KOPT-K1 (cell line): ENCODE results near the gene CCR6.

Experiments used
- H3K27ac ChIP-seq: fragments of 200-600 bp; sonication (generic); 2 replicates; pipeline ENCODE4 v1.5.1; 2016; ENCODE audit warnings: antibody characterized with exemption, mild to moderate bottlenecking, low read depth, low read length; ENCODE audit not compliant: poor library complexity, severe bottlenecking
- H3K36me3 ChIP-seq: fragments of 200-600 bp; sonication (generic); 2 replicates; pipeline ENCODE4 v1.5.1; 2017; ENCODE audit warnings: antibody characterized with exemption, mild to moderate bottlenecking, low read length, moderate library complexity; ENCODE audit not compliant: insufficient read depth
- H3K9me3 ChIP-seq: fragments of 200-600 bp; sonication (generic); 2 replicates; pipeline ENCODE4 v1.5.1; 2017; ENCODE audit warnings: antibody characterized with exemption, low read length, mild to moderate bottlenecking; ENCODE audit not compliant: insufficient read depth, poor library complexity, severe bottlenecking

Gene CCR6

DNA sequence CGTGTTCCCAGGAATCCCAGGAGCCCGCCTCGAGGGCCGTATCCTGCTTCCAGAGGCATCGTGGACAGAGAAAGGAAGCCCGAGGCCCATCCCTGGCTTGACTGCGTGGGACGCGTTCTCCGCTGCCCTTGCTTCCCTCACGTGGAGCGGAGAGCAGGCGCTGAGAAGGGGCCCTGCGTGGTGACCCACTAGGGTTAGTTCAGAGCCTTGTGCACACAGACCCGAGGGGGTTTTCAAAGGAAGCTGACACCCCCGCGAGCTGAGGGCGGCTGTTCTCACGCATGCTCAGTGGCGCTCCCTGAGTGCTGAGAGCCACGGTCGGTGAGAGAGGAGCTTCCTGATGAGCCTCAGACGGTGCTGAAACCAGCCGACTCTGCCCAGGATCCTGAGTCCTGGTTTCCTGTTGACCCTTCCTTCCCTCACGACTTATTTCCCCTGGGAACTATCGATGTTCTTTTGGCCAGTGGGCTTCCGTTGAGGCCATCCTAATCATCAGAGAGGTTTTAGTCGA is 28.9 kb upstream of the CCR6 start:
- Histone ChIP-seq H3K9me3 (no peaks in the 10 kb centered on the region), H3K27ac (no peak overlapping the region), H3K36me3 (no peaks in the 10 kb centered on the region)

DNA sequence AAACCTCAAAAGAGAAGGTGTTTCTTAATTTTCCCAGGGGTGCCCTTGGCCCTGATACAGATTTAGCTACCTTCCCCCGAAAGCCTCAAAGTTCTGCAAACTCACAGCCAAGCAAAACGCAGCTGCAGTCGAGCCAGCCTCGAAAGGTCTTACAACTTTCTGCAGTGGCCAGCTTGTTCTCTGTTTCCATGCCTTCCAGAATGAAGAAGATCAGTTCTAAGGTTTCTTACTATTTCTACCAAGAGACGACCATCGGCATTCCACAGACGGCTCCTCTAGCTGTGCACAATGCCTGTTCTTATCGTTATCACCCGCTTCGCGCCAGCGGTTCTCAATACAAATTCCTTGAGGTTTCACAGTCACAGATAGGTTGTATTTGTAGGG is 28.5 kb upstream of the CCR6 start:
- H3K36me3 ChIP-seq = no peaks in the 10 kb centered on the region
- H3K27ac ChIP-seq = no peak overlapping the region
- H3K9me3 ChIP-seq = no peaks in the 10 kb centered on the region

DNA sequence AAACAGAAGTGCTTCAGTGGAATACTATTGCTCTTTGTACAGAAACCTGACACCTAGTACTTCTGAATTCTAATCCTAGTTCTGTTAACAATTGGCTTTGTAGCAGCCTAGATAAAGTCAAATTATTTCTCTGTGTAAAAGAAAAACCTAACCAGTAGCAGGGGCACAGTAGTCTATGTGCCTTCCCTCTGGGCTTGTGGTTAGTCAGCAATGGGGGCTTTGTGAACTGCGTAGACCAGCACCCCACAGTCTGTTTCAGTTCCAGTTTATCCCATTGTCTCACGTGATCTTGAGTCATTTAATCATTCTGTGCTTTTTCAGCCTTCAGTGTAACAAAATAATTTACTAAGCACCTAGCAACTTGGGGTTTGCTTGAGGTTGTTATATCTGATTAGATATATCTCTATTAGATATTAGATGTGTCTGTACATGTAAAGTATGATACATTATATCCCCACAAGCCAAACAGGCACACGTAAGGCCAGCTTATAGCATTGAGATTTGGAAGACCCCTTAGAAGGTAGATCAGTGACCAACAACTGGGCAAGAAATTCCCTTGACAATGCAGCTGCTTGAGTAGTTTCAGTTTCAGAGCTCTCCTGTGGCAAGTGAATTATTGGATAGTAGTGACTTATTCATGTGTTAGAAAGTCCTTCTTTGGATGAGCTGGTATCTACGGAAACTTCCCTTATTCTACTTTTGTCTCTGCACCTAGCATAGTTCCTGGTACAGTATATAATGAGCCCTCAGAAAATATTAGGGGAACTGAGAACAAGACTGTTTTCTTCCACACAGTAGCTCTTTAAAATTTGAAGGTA is 27.9 kb upstream of the CCR6 start:
- no peaks in the 10 kb centered on the region for H3K9me3 ChIP-seq
- no peaks in the 10 kb centered on the region for H3K36me3 ChIP-seq
- no peak overlapping the region for H3K27ac ChIP-seq

DNA sequence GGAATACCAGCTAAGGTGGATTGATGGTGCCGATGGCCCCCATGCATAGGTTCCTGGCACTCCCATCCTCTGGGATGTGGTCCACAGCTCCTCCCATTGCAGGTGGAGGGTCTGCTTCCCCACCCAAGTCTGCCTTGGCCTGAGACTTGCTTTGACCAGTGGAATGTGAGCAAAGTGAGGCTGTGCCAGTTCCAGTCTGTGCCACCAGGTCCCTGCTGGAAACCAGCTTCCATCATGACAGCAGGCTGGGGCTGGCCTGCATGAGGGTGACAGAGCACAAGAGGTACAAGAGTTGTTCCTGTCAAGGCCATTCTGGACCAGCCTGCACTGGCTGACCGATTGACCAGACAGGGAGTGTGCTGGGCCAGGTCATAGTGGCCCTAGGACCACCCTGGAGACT is 27.0 kb upstream of the CCR6 start:
- H3K36me3 ChIP-seq = no peaks in the 10 kb centered on the region
- H3K27ac ChIP-seq = no peak overlapping the region
- no peaks in the 10 kb centered on the region for H3K9me3 ChIP-seq

DNA sequence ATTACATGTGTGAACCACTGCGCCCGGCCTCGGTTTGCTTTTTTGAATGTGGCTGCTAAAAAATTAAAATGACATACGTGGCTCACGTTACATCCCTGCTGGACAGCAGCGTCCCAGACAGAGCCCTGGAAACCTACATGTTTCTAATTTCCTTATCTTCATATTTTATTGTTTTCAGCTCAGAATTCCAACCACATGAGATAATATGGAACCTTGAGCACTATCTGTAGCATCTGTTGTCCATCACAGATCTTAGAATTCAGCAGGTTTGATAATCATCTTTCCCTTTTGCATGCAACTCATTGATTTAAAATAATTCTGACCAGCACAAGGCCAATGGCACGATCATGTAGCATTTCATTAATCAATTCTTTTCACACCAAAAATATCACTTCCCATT is 25.9 kb upstream of the CCR6 start:
- no peak overlapping the region for H3K27ac ChIP-seq
- H3K36me3 ChIP-seq = no peaks in the 10 kb centered on the region
- H3K9me3 ChIP-seq = no peaks in the 10 kb centered on the region

DNA sequence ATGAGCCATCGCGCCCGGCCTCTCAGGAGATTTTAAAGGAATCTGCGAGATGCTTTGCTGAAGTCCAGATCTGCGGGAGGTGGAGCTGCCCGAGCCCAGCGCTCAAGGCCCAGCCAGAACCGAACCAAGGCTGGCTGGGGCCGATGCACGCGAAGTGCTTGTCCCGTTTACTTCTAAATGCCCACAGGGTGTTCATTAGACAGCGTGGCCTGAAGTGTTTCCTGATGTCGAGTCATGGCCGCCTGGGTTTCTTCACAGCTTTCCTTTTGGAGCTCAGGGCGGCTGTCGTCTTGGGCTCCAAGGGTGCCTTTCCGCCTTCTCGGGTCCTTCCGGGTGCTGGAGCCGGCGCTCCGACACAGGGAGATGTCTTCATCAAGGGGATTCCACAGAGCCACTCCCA is 25.1 kb upstream of the CCR6 start:
- H3K9me3 ChIP-seq = no peaks in the 10 kb centered on the region
- no peak overlapping the region for H3K27ac ChIP-seq
- H3K36me3 ChIP-seq = no peaks in the 10 kb centered on the region

DNA sequence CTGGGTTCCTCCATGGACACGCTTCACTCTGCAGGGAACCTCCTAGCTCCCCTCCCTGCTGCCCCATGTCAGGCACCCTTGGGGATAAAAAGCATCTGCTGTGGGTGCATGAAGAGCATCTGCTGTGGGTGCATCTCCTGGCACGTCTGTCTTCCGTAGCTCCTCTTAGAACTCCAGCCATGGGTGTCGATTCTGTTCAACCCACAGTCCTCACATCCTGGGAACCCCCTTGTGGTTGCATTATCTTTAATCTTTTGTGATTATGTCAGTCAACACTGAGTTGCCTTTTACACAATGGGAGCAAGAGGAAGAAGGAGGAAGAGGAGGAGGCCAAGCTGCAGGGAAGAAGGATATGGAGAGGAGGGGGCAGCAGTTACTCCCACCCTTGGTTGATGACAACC is 24.1 kb upstream of the CCR6 start:
- Histone ChIP-seq H3K36me3 (no peaks in the 10 kb centered on the region), H3K9me3 (no peaks in the 10 kb centered on the region), H3K27ac (no peak overlapping the region)

DNA sequence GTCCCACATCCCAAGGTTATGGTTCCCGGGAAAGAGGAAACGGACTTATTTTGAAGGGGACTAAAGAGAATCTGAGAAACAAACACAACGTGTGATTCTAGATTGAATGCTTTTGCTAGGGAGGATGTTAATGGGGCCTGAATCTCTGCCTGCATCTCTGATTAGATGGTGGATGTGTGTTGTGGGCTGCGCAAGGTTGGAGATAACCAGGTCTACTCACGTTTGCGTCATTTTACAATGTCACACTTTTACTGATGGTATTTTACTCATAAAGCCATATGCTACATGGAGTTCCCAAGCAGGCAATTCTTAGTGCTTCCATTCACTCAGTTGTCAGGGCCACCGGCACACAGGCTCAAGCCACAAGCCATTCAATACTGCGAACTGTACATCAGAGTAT is 23.2 kb upstream of the CCR6 start:
- Histone ChIP-seq H3K27ac (no peak overlapping the region), H3K36me3 (no peaks in the 10 kb centered on the region), H3K9me3 (no peaks in the 10 kb centered on the region)

DNA sequence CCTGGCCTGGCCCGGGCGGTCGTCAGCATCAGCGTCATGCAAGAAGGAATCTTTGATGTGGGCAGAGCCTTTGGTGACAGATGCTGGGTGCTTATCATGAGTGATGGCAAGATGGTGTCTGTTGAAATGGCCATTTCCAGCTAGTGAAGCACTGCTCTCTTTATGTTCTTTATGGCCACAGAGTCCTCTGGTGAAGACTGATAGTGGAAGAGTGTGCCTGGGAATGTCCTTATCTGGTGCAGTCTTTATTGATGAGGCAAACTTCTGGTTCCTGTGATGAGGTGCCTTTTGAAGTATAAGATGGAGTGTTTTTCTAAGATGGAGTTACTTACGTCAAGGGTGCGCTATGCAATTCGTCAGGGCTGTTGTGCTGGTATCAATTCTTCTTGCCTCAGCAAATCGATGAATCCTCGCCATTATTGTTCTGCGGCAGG is 22.6 kb upstream of the CCR6 start:
- Histone ChIP-seq H3K27ac (no peak overlapping the region), H3K36me3 (no peaks in the 10 kb centered on the region), H3K9me3 (no peaks in the 10 kb centered on the region)

DNA sequence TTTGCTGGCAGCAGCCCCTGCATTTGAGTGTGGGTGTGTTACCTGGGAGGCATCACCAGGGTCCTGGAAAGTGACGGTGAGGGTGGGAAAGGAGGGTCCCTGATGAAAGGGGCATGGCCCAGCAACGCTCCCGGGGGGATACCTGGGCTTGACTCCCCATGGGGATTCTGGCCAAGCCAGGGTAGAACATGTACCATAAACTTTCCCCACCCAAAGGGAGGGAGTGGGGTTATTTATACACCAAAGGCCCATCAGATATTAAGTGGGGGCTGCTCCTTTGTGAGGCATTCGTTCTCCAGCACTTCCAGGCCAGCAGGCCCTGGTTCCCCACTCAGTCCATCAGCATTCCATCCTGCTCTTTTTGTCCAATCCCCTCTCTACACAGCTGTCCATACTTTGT is 20.6 kb upstream of the CCR6 start:
- Histone ChIP-seq H3K9me3 (no peaks in the 10 kb centered on the region), H3K36me3 (no peaks in the 10 kb centered on the region), H3K27ac (no peak overlapping the region)

DNA sequence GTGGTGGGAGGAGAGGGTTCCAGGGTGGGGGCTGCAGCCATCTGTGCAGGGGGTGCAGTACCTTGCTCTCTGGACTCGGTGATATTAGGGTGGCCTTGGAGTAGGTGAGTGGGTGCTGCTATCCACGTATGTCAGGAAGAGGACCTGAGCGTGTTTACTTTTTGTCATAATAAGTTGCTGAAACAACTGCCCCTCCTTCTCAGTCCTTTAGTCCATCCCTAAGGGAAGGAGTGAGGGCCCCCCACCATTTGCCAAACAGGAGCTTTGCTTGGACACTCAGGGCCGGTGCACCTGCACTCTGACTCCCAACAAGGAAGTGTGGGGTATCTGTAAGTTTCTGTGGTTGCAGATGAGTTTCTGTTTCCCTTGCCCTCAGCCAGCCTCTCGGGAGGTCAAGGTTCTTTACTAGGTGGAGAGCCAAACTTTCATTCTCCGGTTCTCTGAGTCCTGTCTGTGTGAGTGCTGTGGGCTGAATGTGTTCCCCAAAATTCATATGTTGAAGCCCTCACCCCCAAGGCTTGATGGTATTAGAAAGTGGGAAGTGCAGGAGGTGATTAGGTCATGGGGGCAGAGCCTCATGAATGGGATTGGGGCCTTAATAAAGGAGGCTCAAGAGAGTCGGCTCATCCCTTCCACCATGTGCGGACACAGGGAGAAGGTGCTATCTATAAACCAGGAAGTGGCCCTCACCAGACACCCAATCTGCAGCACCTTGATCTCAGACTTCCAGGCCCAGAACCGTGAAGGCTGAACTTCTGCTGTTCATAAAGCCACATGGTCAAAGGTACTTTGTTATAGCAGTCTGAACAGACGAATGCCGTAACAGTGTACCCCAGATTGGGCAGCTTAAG is 19.6 kb upstream of the CCR6 start:
- no peaks in the 10 kb centered on the region for H3K36me3 ChIP-seq
- H3K27ac ChIP-seq = no peak overlapping the region
- no peaks in the 10 kb centered on the region for H3K9me3 ChIP-seq

DNA sequence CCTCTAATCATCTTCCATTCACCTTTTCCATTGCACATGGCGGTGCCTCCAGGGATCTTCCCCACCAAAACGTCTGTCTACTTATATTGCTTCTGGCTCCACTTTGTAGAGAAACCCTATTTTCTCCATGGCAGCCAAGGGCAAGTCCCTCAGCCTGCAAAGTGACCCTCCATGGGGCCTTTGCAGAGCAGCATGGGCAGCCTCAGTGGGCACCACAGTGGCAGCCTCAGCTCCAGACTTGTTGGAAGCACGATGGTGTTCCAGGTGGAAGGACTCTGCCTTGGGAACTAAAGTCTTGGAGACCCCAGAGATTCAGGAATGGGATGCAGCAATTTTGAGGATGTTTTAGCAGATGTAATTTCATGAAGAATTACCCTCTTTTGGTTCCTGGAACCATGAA is 18.5 kb upstream of the CCR6 start:
- H3K27ac ChIP-seq = no peak overlapping the region

DNA sequence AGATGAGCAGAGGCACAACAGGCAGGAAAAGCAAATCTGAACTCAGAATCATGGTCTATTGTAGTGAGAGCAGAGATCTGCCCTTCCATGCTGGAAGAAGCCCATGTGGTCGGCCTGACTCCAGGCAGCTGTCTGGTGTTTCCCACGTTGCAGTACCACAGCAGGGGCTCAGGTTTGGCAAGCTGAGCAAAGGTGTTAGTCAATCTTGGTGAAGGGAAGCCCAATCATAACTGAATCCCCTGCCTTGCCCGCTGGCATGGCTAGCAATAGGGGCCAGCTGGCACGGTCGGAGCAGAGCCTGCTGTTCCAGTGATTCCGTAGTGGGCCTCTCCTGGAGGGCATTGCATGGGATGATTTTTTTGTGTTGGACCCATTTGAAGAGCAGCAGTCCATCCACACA is 17.8 kb upstream of the CCR6 start:
- Histone ChIP-seq H3K9me3 (no peaks in the 10 kb centered on the region), H3K27ac (no peak overlapping the region), H3K36me3 (no peaks in the 10 kb centered on the region)

More for the DNA sequence above, 18.5 kb upstream of the CCR6 start:
- Histone ChIP-seq H3K9me3 (no peaks in the 10 kb centered on the region), H3K36me3 (no peaks in the 10 kb centered on the region)

DNA sequence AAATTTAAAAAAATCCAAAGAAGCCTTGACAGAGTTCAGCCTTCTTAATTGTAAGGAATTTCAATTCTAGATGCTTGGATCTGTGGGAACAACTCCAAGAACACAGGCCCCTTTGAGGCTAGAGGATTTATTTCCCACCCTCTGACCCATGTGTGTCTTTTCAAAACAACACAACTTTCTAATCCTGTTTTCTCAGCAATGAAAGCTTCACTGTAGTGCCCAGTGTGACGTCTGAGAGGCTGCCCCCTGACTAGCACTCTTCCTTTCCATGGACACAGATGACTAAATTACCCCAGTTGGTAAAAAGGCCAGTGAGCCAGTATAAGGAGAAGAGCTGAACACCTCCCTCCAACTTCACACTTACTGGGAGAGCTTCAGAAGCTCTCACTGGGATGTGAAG is 16.5 kb upstream of the CCR6 start:
- no peak overlapping the region for H3K27ac ChIP-seq
- H3K36me3 ChIP-seq = no peaks in the 10 kb centered on the region
- H3K9me3 ChIP-seq = no peaks in the 10 kb centered on the region

DNA sequence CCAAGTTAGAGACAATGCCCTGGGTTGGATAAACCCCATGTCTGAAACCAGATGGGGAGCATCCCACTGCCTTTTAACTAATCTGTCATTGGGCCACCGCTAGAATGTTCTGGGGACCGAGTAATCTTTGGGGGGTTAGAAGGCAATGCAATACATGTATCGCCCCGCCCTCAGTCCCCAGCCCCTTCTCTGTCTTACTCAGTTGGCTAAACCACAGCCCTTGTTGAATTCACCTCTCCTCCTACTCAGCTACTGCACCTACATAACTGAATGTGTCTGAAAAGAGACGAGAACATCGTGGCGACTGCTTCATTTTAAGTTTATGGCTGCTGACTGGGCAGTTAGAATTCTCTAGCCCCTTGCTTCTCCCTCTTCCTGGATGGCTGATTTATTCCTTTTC is 15.1 kb upstream of the CCR6 start:
- Histone ChIP-seq H3K36me3 (no peaks in the 10 kb centered on the region), H3K27ac (no peak overlapping the region), H3K9me3 (no peaks in the 10 kb centered on the region)
